ENCODE measurements around the gene DOP1A. TPM values are rescaled to one million over a fixed set of nuclear protein-coding genes. Genes with fewer than 3 reads are reported as not detected.

The DOP1A gene
- total RNA-seq, 2 donors from 2014 or later: 26.1 to 27.4 TPM

- Histone ChIP-seq H3K4me3 (no peak overlapping the region), H3K27ac (no peak overlapping the region), H3K27me3 (no peaks in the 10 kb centered on the region), H3K9me3 (no peaks in the 10 kb centered on the region), H3K36me3 (peaks cover 41% of the 10 kb centered on the region), H3K4me1 (no peaks in the 10 kb centered on the region)
- no peak for TF ChIP-seq CTCF (IDR thresholded peaks at IDR 0.05)
- DNase-seq (ENCODE audit: low spot score): no peak
These were observed 64.7 kb downstream of the DOP1A start for GRCh38 chr6:83132121-83132520.

GRCh38 chr6:83138118-83138722 is 70.7 kb downstream of the DOP1A start:
- peaks cover 29% of the 10 kb centered on the region for H3K36me3 ChIP-seq
- no peak for TF ChIP-seq CTCF (IDR thresholded peaks at IDR 0.05)
- H3K4me3 ChIP-seq: no peak overlapping the region
- H3K27ac ChIP-seq: no peak overlapping the region
- no peak for DNase-seq (ENCODE audit: low spot score)
- no peaks in the 10 kb centered on the region for H3K27me3 ChIP-seq
- H3K9me3 ChIP-seq: no peaks in the 10 kb centered on the region
- H3K4me1 ChIP-seq: no peaks in the 10 kb centered on the region

GRCh38 chr6:83138758-83139157 is 71.3 kb downstream of the DOP1A start:
- Histone ChIP-seq H3K27me3 (no peaks in the 10 kb centered on the region), H3K4me1 (no peaks in the 10 kb centered on the region), H3K4me3 (no peak overlapping the region), H3K9me3 (no peaks in the 10 kb centered on the region), H3K27ac (no peak overlapping the region), H3K36me3 (peaks cover 31% of the 10 kb centered on the region)
- DNase-seq (ENCODE audit: low spot score): no peak
- no peak for TF ChIP-seq CTCF (IDR thresholded peaks at IDR 0.05)

GRCh38 chr6:83151114-83151513 is 83.6 kb downstream of the DOP1A start:
- Histone ChIP-seq H3K27me3 (no peaks in the 10 kb centered on the region), H3K9me3 (no peaks in the 10 kb centered on the region), H3K4me3 (no peak overlapping the region), H3K27ac (no peak overlapping the region), H3K4me1 (no peaks in the 10 kb centered on the region), H3K36me3 (peaks cover 33% of the 10 kb centered on the region)
- TF ChIP-seq CTCF (IDR thresholded peaks at IDR 0.05): no peak
- DNase-seq (ENCODE audit: low spot score): no peak

- Histone ChIP-seq H3K9me3 (no peaks in the 10 kb centered on the region), H3K36me3 (peaks cover 29% of the 10 kb centered on the region), H3K27me3 (no peaks in the 10 kb centered on the region), H3K4me3 (no peak overlapping the region), H3K27ac (no peak overlapping the region), H3K4me1 (no peaks in the 10 kb centered on the region)
- no peak for DNase-seq (ENCODE audit: low spot score)
- no peak for TF ChIP-seq CTCF (IDR thresholded peaks at IDR 0.05)
These were observed 85.4 kb downstream of the DOP1A start for GRCh38 chr6:83152913-83153312.

- Histone ChIP-seq H3K9me3 (no peaks in the 10 kb centered on the region), H3K27me3 (no peaks in the 10 kb centered on the region), H3K36me3 (peaks cover 33% of the 10 kb centered on the region), H3K4me3 (no peak overlapping the region), H3K4me1 (no peaks in the 10 kb centered on the region), H3K27ac (no peak overlapping the region)
- DNase-seq (ENCODE audit: low spot score): no peak
- no peak for TF ChIP-seq CTCF (IDR thresholded peaks at IDR 0.05)
These were observed 86.5 kb downstream of the DOP1A start for GRCh38 chr6:83153883-83154521.
